ENCODE data around the gene RAB40C.

GRCh38 chr16:676913-677312 is 87.0 kb downstream of the RAB40C start:
- TF ChIP-seq CTCF (IDR thresholded peaks at IDR 0.05), result no peak
- no peak for TF ChIP-seq POLR2AphosphoS5 (IDR thresholded peaks at IDR 0.05)
